ENCODE results near the gene EPB41L4B.

The EPB41L4B gene

DNA sequence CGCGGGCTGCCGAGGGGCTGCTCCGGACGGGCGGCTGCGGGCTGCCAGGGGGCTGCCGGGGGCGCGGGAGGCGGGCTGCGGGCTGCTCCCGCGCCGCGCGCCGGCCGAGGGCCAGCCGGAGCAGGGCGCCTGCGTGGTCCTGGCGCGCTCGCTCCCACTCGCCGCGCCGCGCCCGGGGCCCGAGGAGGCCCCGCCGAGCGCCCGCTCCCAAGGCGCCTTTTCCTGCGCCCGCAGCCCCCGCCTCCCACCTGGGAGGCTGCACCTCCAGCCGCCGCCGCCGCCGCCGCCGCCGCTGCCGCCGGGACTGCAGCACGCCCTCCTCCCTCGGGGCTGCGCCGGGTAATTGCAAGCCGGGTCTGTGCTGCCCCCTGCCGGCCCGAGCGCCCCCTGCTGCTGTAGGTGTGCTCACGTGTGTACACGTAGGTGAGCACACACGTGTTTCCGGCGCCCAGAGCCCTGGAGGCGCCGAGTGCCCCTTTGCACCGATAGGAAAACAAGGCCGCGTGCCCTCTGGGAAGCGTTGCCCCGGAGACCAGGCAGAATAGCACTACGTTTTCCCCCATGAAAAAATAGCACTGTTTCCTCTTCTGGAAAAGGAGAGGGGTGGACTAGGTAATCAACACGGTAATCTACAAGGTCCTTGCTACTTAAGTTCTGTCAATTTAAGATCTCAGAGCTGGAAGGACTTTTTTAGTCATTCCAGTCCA, at the start of gene EPB41L4B (continued):
- TF ChIP-seq, protein P1, sequence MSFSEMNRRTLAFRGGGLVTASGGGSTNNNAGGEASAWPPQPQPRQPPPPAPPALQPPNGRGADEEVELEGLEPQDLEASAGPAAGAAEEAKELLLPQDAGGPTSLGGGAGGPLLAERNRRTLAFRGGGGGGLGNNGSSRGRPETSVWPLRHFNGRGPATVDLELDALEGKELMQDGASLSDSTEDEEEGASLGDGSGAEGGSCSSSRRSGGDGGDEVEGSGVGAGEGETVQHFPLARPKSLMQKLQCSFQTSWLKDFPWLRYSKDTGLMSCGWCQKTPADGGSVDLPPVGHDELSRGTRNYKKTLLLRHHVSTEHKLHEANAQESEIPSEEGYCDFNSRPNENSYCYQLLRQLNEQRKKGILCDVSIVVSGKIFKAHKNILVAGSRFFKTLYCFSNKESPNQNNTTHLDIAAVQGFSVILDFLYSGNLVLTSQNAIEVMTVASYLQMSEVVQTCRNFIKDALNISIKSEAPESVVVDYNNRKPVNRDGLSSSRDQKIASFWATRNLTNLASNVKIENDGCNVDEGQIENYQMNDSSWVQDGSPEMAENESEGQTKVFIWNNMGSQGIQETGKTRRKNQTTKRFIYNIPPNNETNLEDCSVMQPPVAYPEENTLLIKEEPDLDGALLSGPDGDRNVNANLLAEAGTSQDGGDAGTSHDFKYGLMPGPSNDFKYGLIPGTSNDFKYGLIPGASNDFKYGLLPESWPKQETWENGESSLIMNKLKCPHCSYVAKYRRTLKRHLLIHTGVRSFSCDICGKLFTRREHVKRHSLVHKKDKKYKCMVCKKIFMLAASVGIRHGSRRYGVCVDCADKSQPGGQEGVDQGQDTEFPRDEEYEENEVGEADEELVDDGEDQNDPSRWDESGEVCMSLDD (tag by site-specific recombination; IDR thresholded peaks at IDR 0.05), result no peak
- no peak for TF ChIP-seq SETDB1 (IDR thresholded peaks at IDR 0.05; ENCODE audit: insufficient read length, low read length)
- no peak for TF ChIP-seq ZNF341 (tag by site-specific recombination; IDR thresholded peaks at IDR 0.05; ENCODE audit: low read depth)
- no peak for TF ChIP-seq ZNF280C (tag by site-specific recombination; IDR thresholded peaks at IDR 0.05)
- peak; percentile 78; the same call in 1 of the 2 replicates for TF ChIP-seq ZNF561 (tag by site-specific recombination; IDR thresholded peaks at IDR 0.05; ENCODE audit: borderline replicate concordance)
- 0 out of 2 replicates have a peak, but pooled peaks have one; percentile 22 for TF ChIP-seq ZNF600 (tag by site-specific recombination; IDR thresholded peaks at IDR 0.05)
- no peak for TF ChIP-seq ZNF548 (tag by site-specific recombination; IDR thresholded peaks at IDR 0.05)
- no peak for TF ChIP-seq OVOL3 (tag by site-specific recombination; IDR thresholded peaks at IDR 0.05)
- TF ChIP-seq ZNF654 (tag by site-specific recombination; IDR thresholded peaks at IDR 0.05; ENCODE audit: low read depth), result peak; percentile 70
- TF ChIP-seq, protein P2, sequence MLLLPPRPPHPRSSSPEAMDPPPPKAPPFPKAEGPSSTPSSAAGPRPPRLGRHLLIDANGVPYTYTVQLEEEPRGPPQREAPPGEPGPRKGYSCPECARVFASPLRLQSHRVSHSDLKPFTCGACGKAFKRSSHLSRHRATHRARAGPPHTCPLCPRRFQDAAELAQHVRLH (tag by site-specific recombination; IDR thresholded peaks at IDR 0.05), result no peak
- no peak for TF ChIP-seq ZNF121 (tag by site-specific recombination; IDR thresholded peaks at IDR 0.05)
- peak; percentile 41; the same call in 1 of the 2 replicates for TF ChIP-seq ZBTB20 (tag by site-specific recombination; IDR thresholded peaks at IDR 0.05)
- no peak for TF ChIP-seq ATF2 (tag by site-specific recombination; IDR thresholded peaks at IDR 0.05; ENCODE audit: low read depth)
- TF ChIP-seq ZNF626 (tag by site-specific recombination; IDR thresholded peaks at IDR 0.05), result no peak
- no peak for TF ChIP-seq ZNF707 (tag by site-specific recombination; IDR thresholded peaks at IDR 0.05)
- peak; percentile 25; the same call in 1 of the 2 replicates for TF ChIP-seq ZSCAN4 (tag by site-specific recombination; IDR thresholded peaks at IDR 0.05)
- TF ChIP-seq, protein P3, sequence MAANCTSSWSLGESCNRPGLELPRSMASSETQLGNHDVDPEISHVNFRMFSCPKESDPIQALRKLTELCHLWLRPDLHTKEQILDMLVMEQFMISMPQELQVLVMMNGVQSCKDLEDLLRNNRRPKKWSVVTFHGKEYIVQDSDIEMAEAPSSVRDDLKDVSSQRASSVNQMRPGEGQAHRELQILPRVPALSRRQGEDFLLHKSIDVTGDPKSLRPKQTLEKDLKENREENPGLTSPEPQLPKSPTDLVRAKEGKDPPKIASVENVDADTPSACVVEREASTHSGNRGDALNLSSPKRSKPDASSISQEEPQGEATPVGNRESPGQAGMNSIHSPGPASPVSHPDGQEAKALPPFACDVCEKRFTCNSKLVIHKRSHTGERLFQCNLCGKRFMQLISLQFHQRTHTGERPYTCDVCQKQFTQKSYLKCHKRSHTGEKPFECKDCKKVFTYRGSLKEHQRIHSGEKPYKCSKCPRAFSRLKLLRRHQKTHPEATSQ (tag by site-specific recombination; IDR thresholded peaks at IDR 0.05), result no peak
- TF ChIP-seq ZNF510 (tag by site-specific recombination; IDR thresholded peaks at IDR 0.05; ENCODE audit: insufficient replicate concordance), result no peak
- TF ChIP-seq TRIM28 (IDR thresholded peaks at IDR 0.05; ENCODE audit: borderline replicate concordance, low read length), result no peak
- TF ChIP-seq ZNF169 (tag by site-specific recombination; IDR thresholded peaks at IDR 0.05), result no peak
- TF ChIP-seq, protein P4, sequence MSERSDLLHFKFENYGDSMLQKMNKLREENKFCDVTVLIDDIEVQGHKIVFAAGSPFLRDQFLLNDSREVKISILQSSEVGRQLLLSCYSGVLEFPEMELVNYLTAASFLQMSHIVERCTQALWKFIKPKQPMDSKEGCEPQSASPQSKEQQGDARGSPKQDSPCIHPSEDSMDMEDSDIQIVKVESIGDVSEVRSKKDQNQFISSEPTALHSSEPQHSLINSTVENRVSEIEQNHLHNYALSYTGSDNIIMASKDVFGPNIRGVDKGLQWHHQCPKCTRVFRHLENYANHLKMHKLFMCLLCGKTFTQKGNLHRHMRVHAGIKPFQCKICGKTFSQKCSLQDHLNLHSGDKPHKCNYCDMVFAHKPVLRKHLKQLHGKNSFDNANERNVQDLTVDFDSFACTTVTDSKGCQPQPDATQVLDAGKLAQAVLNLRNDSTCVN (tag by site-specific recombination; optimal IDR thresholded peaks at IDR 0.05), result peak; percentile 64
- TF ChIP-seq ZNF155 (tag by site-specific recombination; IDR thresholded peaks at IDR 0.05), result no peak
- TF ChIP-seq ZNF324 (tag by site-specific recombination; IDR thresholded peaks at IDR 0.05), result 0 out of 2 replicates have a peak, but pooled peaks have one; percentile 35
- no peak for TF ChIP-seq HOXC10 (CRISPR knock-in tag; IDR thresholded peaks at IDR 0.05)
- TF ChIP-seq EGR2 (tag by site-specific recombination; IDR thresholded peaks at IDR 0.05; ENCODE audit: low read depth), result peak; percentile 46; the same call in 1 of the 2 replicates
- TF ChIP-seq ZNF248 (tag by site-specific recombination; IDR thresholded peaks at IDR 0.05), result no peak
- no peak for TF ChIP-seq KLF7 (tag by site-specific recombination; IDR thresholded peaks at IDR 0.05; ENCODE audit: borderline replicate concordance)
- TF ChIP-seq ZBTB48 (tag by site-specific recombination; IDR thresholded peaks at IDR 0.05), result no peak
- no peak for TF ChIP-seq SP2 (tag by site-specific recombination; IDR thresholded peaks at IDR 0.05)

All from HEK293 (cell line).